ENCODE measurements around the gene MVB12B. TPM values are rescaled to one million over a fixed set of nuclear protein-coding genes. Genes with fewer than 3 reads are reported as not detected.

MVB12B gene
- total RNA-seq, 1 donor from 2014 or later, result 7.2 TPM

DNA sequence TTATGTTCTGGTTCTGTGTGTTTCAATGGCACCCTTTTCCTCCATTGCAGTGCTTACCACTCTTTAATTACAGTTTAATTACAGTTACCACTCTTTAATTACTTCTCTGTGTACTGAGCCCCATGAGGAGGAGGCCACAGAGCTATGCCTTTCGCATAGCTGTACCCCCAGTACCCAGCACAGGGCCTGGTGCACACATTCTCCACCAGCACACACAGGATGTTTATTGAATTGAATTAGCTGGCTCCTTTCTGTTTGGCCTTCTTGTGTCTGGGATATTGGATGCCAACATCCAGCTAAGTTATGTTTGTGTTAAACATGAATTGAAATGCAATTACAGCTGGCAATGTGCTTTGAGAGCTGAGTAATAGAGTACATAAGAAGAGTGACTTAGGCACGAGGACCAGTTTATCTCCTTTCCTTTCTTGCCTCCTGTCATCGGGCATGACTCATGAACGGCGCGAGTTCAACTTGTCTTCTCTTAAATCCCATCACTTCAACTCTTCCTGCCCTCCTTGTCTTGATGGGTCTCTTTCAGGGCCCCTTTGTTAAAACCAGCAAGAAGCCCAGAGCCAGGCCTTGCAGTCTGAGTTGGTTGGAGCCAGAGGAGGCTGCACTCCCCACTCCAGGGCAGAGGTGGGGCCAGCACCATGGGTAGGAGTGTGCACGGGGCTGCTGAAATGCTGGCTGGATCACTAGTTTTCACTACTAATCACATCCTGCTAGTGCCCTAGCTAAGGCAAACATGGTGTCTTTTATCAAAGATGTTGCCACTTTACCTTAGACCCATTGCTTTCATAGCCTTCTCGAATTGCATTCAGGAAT is 37.4 kb downstream of the MVB12B start:
- no peak for DNase-seq

DNA sequence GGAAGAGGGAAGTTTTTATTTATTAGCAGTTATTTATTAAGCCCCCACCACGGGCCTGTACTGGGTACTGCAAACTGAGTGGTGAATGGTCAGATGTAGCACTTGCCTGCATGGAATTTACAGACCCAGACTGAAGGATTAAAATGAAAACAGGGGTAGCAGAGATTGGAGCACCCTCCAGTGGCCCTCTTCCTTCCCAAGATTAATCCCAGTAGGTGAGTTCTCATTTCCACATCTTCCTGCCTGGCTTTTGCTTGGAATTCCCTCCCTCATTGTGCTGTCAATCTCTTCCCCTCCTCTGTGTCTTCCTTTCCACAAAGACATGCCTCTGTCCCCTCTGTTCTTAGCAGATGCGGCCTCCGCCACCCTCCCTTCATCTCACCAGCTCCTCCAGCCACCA is 39.2 kb downstream of the MVB12B start:
- no peak for DNase-seq

- DNase-seq, result no peak
These were observed 39.9 kb downstream of the MVB12B start for GRCh38 chr9:126366366-126367011.

GRCh38 chr9:126367139-126367538 is 40.5 kb downstream of the MVB12B start:
- no peak for DNase-seq

GRCh38 chr9:126367616-126368015 is 41.0 kb downstream of the MVB12B start:
- no peak for DNase-seq

DNA sequence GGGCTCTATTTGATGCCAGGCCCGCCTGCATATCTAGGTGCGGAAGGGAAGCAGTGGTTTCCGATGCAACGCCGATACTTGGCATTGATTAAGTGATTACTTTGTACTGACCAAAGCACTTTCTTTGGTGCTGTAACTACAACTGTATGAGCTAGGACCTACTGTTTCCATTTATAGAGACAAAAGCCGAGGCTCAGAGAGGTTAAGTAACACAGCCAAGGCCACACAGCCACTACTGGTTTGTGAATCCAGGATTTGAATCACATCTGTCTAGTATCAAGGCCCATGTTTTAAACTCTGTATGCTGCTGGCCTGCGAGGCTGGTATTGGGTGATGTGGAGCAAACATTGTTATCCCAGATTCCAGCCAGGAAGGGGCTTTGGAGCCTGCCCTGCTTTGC is 41.4 kb downstream of the MVB12B start:
- no peak for DNase-seq

- no peak for DNase-seq
These were observed 44.6 kb downstream of the MVB12B start for GRCh38 chr9:126371007-126371870.

- DNase-seq, result no peak
These were observed 46.1 kb downstream of the MVB12B start for GRCh38 chr9:126372716-126373115.

- peak; percentile 32 for DNase-seq
These were observed 46.6 kb downstream of the MVB12B start for GRCh38 chr9:126373241-126373640.

GRCh38 chr9:126374366-126374781 is 47.7 kb downstream of the MVB12B start:
- no peak for DNase-seq

DNA sequence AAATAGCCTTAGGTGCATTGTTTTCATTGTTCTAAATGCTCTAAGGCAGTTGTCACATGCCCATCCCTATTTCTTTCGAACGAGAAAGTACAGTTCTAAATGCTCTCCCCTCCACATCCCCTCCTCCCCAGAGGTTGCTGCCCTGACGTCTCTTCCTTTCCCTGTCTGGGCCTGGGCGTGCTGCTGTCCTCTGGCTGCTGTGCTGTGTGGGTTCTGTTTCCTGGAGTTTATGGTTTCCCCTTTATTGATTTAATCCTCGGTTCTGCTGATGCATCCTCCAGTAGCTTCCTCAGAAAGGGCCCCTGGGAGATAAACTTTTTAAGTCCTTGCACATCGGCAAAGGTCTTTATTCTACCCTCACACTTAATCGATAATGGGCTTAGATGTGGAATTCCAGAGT is 48.8 kb downstream of the MVB12B start:
- DNase-seq, result peak; percentile 40

GRCh38 chr9:126376311-126377175 is 49.9 kb downstream of the MVB12B start:
- no peak for DNase-seq

DNA sequence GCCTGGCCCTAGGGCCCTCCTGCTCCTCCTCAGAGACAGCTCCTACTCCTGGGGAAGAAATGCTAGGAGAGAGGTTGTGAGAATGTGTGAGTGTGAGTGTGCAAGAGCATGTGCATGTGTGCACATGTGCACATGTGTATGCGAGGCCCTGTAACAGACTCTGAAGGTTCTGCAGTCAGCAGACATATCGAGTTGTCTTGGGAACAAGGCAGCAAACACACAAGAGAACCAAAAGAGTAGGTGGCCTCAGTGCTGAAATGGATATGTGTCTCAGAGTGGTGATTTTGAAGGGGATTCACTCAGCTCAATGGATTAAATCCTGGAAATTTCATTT is 50.5 kb downstream of the MVB12B start:
- DNase-seq, result peak; percentile 9

DNA sequence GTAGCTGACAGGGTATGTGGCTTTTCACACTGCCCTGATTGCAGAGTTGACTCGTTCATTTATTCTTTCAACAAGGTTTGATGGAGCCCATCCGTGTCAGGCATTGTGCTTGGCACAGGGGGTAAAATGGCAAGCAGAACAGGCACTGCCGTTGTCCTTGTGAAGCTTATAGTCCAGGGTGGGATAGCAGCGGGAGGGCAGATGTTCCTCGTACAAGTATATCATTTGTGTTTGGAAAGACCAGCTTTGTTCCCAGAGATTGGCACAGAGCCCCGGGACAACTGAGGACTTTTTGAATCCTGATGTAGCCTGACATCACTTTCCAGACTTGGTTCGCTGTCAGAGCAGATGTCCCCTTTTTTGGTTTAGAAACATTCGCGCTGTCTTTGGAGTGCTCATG is 50.9 kb downstream of the MVB12B start:
- peak; percentile 85 for DNase-seq

DNA sequence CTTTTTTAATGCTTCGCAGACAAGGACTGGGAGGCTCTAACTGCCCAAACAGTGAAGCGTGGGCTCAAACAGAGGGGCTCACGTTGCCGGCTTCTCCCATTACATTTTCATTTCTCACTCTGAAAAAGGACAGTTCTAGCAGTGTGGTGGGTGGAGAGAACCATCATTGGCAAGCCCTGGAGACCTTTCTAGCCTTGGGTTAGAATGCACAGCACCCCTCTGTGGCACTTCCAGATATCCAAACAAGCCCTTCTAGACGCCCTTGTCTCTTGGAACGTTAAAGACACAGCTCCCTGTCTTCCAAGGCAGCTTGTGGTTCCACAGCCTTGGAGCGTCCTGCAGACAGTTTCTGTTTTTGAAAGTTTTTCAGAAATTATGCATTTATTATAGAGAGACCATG is 52.1 kb downstream of the MVB12B start:
- DNase-seq, result no peak

- DNase-seq, result no peak
These were observed 53.2 kb downstream of the MVB12B start for GRCh38 chr9:126379661-126380360.

DNA sequence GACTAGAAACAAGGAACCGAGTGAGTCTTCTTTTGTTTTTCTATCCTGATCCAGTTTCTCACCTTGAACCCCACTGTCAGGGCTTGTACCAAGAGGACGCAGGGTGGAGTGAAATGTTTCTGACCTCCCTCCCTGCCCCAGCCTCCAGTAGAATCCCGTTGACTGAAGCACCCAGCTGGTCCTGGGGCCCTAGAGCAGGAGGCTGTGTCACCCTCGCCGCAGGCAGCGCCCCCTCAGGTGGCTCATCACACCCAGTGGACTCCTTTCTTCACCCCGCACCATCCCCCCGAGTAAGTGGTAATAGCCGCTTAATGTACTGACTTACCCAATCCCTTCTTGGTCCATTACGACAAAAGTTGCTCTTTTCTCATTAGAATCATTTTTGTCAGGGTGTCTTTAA is 53.8 kb downstream of the MVB12B start:
- DNase-seq, result no peak

GRCh38 chr9:126381195-126381594 is 54.6 kb downstream of the MVB12B start:
- no peak for DNase-seq

DNA sequence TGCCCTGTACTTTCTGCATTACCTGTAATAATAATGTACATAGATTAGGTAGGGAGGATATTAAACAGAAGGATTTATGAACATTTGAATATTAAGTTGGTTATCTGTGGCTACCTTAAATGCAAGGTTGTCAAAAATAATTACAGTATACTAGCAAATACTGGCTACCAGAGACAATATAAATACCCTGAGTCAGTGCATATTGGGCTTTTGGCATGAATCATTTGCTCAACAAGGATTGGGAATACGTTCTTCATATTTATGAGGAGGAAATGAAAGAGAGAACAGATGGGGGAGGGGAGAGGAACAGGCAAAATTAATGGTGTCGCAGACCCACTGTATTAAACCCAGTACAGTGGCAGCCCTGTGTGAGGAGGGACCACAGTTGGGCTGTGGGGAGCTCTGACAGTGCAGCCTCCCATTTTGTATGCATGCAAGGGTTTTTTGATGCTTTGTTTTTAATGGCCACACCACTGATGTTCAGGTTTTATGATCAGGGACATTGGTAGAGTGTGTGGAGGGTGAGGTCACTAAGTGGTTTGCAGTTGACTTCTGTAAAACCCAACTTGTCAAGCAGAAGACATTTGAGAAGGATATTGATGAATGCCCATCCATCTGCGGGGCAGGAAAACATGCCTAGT is 56.9 kb downstream of the MVB12B start:
- no peak for DNase-seq

DNA sequence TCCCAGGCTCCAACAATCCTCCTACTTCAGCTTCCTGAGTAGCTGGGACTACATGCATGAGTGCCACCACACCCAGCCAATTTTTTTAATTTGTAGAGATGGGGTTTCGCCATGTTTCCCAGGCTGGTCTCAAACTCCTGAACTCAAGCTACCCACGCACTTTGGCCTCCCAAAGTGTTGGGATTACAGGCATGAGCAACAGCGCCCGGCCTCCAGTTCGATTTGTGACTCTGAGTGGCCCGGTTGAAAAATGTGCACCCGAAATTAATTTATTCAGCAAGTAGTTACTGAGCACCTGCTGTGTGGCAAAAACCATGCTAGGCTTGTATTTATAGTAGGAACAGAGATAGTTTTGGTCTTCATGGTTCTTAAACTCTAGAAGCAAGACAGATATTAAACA is 58.3 kb downstream of the MVB12B start:
- no peak for DNase-seq

DNA sequence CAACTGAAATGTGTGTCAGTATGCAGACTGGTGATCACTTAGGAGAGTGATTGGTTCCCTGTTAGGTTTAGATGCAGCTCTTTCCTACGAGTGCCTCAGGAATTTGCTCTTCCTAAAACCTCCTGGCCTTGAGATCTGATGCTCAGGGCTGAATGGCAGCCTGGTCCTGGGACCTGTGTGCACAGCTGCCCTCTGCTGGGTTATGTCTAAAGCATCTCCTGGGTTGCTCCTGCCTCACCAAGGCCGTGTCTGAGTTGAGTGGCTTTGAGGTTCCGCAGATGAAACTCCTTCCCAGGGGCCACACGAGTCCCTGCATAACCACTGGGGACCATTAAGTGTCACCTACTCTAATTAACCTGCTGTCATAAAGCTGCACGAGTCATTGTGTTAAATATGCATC is 59.5 kb downstream of the MVB12B start:
- no peak for DNase-seq
